Measurements from ENCODE around the gene MEX3A.

DNA sequence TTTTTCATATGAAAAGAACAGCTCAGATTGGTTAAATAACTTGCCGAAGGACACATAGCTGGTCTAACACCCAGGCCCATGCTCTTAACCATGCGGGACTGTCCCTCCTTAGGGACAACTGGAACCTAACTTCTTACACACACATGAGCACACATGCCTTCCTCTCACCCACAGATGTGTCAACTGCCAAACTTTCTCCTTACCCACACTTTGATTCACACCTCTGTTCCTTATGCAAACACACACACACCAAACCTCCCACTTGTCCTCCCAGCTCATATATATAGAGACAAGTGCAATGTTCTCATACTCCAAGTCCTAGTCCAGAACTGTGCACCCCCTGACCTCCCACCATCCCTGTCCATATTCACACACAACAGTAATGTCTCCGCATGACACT, 17.1 kb downstream of the MEX3A start:
- TF ChIP-seq, protein P1, sequence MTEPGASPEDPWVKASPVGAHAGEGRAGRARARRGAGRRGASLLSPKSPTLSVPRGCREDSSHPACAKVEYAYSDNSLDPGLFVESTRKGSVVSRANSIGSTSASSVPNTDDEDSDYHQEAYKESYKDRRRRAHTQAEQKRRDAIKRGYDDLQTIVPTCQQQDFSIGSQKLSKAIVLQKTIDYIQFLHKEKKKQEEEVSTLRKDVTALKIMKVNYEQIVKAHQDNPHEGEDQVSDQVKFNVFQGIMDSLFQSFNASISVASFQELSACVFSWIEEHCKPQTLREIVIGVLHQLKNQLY (CRISPR knock-in tag; IDR thresholded peaks at IDR 0.05), result no peak
- TF ChIP-seq, protein P2, sequence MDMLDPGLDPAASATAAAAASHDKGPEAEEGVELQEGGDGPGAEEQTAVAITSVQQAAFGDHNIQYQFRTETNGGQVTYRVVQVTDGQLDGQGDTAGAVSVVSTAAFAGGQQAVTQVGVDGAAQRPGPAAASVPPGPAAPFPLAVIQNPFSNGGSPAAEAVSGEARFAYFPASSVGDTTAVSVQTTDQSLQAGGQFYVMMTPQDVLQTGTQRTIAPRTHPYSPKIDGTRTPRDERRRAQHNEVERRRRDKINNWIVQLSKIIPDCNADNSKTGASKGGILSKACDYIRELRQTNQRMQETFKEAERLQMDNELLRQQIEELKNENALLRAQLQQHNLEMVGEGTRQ (CRISPR knock-in tag; IDR thresholded peaks at IDR 0.05), result no peak

All from WTC11 (cell line).